ENCODE results near the gene C2CD4B.

Gene C2CD4B

GRCh38 chr15:62165104-62165792, at the start of gene C2CD4B:
Gene C2CD4B, minus strand, starts transcription at chr15:62165285. Its CDS starts 301 bp downstream, at chr15:62164984.
- H3K27ac ChIP-seq: peak within 1 kb of the TSS; percentile 41
- no peak for TF ChIP-seq CTCF (conservative IDR thresholded peaks at IDR 0.05)
- TF ChIP-seq ZFX (IDR thresholded peaks at IDR 0.05): no peak

GRCh38 chr15:62212741-62213140, 47.7 kb upstream of the C2CD4B start:
- H3K27ac ChIP-seq: no peak overlapping the region
- TF ChIP-seq ZFX (IDR thresholded peaks at IDR 0.05): no peak
- TF ChIP-seq CTCF (conservative IDR thresholded peaks at IDR 0.05): no peak

DNA sequence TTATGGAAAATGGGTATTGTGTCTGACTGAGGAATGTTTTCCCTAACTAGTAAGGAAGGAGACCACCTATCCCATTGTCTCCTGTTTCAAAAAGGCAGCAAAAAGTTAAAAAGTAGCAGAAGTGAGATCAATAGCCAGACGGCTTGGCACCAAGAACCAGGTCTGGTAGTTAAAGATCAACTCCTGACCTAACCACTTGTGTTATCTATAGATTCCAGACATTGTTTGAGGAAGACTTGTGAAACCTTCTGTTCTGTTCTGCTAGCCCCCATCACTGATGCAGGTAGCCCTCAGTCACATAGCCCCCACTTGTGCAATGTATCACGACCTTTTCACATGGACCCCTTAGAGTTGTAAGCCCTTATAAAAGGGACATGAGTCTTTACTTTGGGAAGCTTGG, 46.3 kb upstream of the C2CD4B start:
- no peak overlapping the region for H3K27ac ChIP-seq
- TF ChIP-seq ZFX (IDR thresholded peaks at IDR 0.05) (no peak), CTCF (conservative IDR thresholded peaks at IDR 0.05) (no peak)

- TF ChIP-seq ZFX (IDR thresholded peaks at IDR 0.05): no peak
- no peak for TF ChIP-seq CTCF (conservative IDR thresholded peaks at IDR 0.05)
- H3K27ac ChIP-seq: no peak overlapping the region
These were observed 44.7 kb upstream of the C2CD4B start for GRCh38 chr15:62209821-62210220.

DNA sequence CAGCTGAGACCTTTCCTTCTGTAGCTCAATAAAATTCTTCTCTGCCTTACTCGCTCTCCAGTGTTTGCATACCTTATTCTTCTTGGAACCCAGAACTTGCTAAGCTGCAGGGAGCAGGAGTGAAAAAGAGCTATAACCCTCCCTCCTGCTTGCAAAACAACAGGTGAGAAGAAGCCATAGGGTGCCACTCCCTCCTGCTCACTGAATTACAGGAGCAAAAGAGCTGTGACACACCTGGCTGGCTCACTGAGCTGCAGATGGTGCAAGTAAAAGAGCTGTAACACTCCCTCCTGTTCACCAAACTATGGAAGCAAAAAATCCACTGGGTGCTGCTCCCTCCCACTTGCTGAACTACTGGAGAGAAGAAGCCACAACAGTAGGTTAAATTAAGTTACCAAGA, 44.2 kb upstream of the C2CD4B start:
- H3K27ac ChIP-seq: no peak overlapping the region
- no peak for TF ChIP-seq CTCF (conservative IDR thresholded peaks at IDR 0.05)

GRCh38 chr15:62208884-62209283, 43.8 kb upstream of the C2CD4B start:
- TF ChIP-seq CTCF (conservative IDR thresholded peaks at IDR 0.05): no peak
- no peak for TF ChIP-seq ZFX (IDR thresholded peaks at IDR 0.05)
- H3K27ac ChIP-seq: no peak overlapping the region

GRCh38 chr15:62208367-62208766, 43.3 kb upstream of the C2CD4B start:
- TF ChIP-seq ZFX (IDR thresholded peaks at IDR 0.05) (no peak), CTCF (conservative IDR thresholded peaks at IDR 0.05) (no peak)
- no peak overlapping the region for H3K27ac ChIP-seq

Data from C4-2B (cell line).